ENCODE data around the gene VANGL1. TPM values are rescaled to one million over a fixed set of nuclear protein-coding genes. Genes with fewer than 3 reads are reported as not detected.

VANGL1 gene
- total and polyA plus RNA-seq, 4 donors: 1.6 to 10.9 (median 5.4) TPM

- ATAC-seq (ENCODE audit: insufficient read depth, low FRiP score) (no peak), DNase-seq (peak; percentile 34 to 57 (median 45))
- H3K27ac ChIP-seq (ENCODE audit: low read depth in 1 of 2, low read length in 1 of 2): no peak overlapping the region
Measured at GRCh38 chr1:115654663-115655305, 13.0 kb downstream of the VANGL1 start.

GRCh38 chr1:115655306-115655663, 13.5 kb downstream of the VANGL1 start:
- no peak overlapping the region for H3K27ac ChIP-seq (ENCODE audit: low read depth in 1 of 2, low read length in 1 of 2)
- DNase-seq (no peak), ATAC-seq (ENCODE audit: insufficient read depth, low FRiP score) (no peak)
- WGBS, 2 donors: 34 to 46% methylated on average over 7 of the region's 7 CpGs
- peak overlapping the region in 1 of 2 donors; percentile 30 for H3K9ac ChIP-seq (ENCODE audit: insufficient read depth in 1 of 2, low read length in 2 of 2)
- no peak overlapping the region for H3K4me3 ChIP-seq
- H3K27me3 ChIP-seq (ENCODE audit: control insufficient read depth in 3 of 3, insufficient read depth in 3 of 3, low read length in 2 of 3): no peaks in the 10 kb centered on the region
- peaks cover 7 to 20% (median 17%) of the 10 kb centered on the region in 5 donors for H3K4me1 ChIP-seq (ENCODE audit: control insufficient read depth in 5 of 5, insufficient read depth in 5 of 5, low read length in 5 of 5)
- H3K9me3 ChIP-seq (ENCODE audit: control insufficient read depth in 4 of 4, insufficient read depth in 3 of 4, low read length in 3 of 4): no peaks in the 10 kb centered on the region
- no peak for TF ChIP-seq CTCF (IDR thresholded peaks at IDR 0.05; ENCODE audit: control extremely low read depth, extremely low read depth)
- peaks cover 0 to 15% (median 7%) of the 10 kb centered on the region in 4 donors for H3K36me3 ChIP-seq (ENCODE audit: control insufficient read depth in 4 of 4, insufficient read depth in 4 of 4, low read length in 4 of 4)

More at GRCh38 chr1:115654663-115655305, 13.0 kb downstream of the VANGL1 start:
- no peak for TF ChIP-seq CTCF (IDR thresholded peaks at IDR 0.05; ENCODE audit: control extremely low read depth, extremely low read depth)
- no peaks in the 10 kb centered on the region for H3K9me3 ChIP-seq (ENCODE audit: control insufficient read depth in 4 of 4, insufficient read depth in 3 of 4, low read length in 3 of 4)
- peaks cover 0 to 15% (median 7%) of the 10 kb centered on the region in 4 donors for H3K36me3 ChIP-seq (ENCODE audit: control insufficient read depth in 4 of 4, insufficient read depth in 4 of 4, low read length in 4 of 4)
- H3K27me3 ChIP-seq (ENCODE audit: control insufficient read depth in 3 of 3, insufficient read depth in 3 of 3, low read length in 2 of 3): no peaks in the 10 kb centered on the region
- H3K9ac ChIP-seq (ENCODE audit: insufficient read depth in 1 of 2, low read length in 2 of 2): peak overlapping the region; percentile 23 to 30
- 31 to 42% methylated on average over 14 of the region's 14 CpGs for WGBS, 2 donors
- peaks cover 10 to 23% (median 22%) of the 10 kb centered on the region in 5 donors for H3K4me1 ChIP-seq (ENCODE audit: control insufficient read depth in 5 of 5, insufficient read depth in 5 of 5, low read length in 5 of 5)
- H3K4me3 ChIP-seq: no peak overlapping the region

- WGBS, 2 donors: 93 to 96% methylated on average over 4 of the region's 4 CpGs
- Histone ChIP-seq H3K4me1 (ENCODE audit: control insufficient read depth in 5 of 5, insufficient read depth in 5 of 5, low read length in 5 of 5) (peaks cover 7 to 20% (median 14%) of the 10 kb centered on the region in 5 donors), H3K9ac (ENCODE audit: insufficient read depth in 1 of 2, low read length in 2 of 2) (no peak overlapping the region), H3K36me3 (ENCODE audit: control insufficient read depth in 4 of 4, insufficient read depth in 4 of 4, low read length in 4 of 4) (peaks cover 0 to 15% (median 9%) of the 10 kb centered on the region in 4 donors), H3K9me3 (ENCODE audit: control insufficient read depth in 4 of 4, insufficient read depth in 3 of 4, low read length in 3 of 4) (no peaks in the 10 kb centered on the region), H3K4me3 (no peak overlapping the region), H3K27me3 (ENCODE audit: control insufficient read depth in 3 of 3, insufficient read depth in 3 of 3, low read length in 2 of 3) (no peaks in the 10 kb centered on the region), H3K27ac (ENCODE audit: low read depth in 1 of 2, low read length in 1 of 2) (no peak overlapping the region)
- no peak for ATAC-seq (ENCODE audit: insufficient read depth, low FRiP score)
- no peak for DNase-seq
- TF ChIP-seq CTCF (IDR thresholded peaks at IDR 0.05; ENCODE audit: control extremely low read depth, extremely low read depth): no peak
Measured at GRCh38 chr1:115655916-115656315, 14.1 kb downstream of the VANGL1 start.

Measured in lung (tissue), 12 donors.